NCI-H460 (cell line): ENCODE results near the gene SLC25A42. TPM values are rescaled to one million over a fixed set of nuclear protein-coding genes. Genes with fewer than 3 reads are reported as not detected.

Experiments
- DNase-seq: peaks from one replicate; pipeline ENCODE4 v3.0.0-alpha.2; 2016; ENCODE audit warnings: low read depth; ENCODE audit errors: extremely low read depth
- total RNA-seq: library from RNA; depleted of rRNA; stranded (reverse); fragments of >200 nt; shearing (Covaris generic); gene quantifications from 2 replicates; pipeline ENCODE4 v1.2.3, GENCODE V29; 2014; rRNA removed

Gene SLC25A42
- total RNA-seq, 1 experiment from 2014 or later = 1.6 TPM

GRCh38 chr19:19155495-19156219 lies 91.9 kb downstream of the SLC25A42 start:
- DNase-seq = no peak

DNA sequence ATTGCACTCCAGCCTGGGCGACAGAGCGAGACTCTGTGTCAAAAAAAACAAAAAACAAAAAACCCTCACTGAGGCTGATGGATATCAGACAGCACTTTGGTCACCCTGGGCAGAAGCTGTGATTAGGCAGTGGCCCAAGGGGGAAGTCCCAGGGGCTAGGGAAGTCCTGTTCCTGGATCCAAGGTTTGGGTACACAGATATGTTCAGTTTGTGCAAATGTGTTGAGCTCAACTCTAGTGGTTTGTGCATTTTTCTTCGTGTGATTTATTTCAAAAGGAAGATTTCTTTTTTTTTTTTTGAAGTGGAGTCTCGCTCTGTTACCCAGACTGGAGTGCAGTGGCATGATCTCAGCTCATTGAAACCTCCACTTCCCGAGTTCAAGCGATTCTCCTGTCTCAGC lies 94.0 kb downstream of the SLC25A42 start:
- DNase-seq = no peak

GRCh38 chr19:19159534-19159933 lies 95.7 kb downstream of the SLC25A42 start:
- no peak for DNase-seq

- no peak for DNase-seq
Observed at GRCh38 chr19:19160461-19161035, 96.8 kb downstream of the SLC25A42 start.

GRCh38 chr19:19162495-19162894 lies 98.7 kb downstream of the SLC25A42 start:
- DNase-seq = no peak

Other genes with a start within 250 kb of the SLC25A42 start
- 21.1 and 23.3 TPM in 2 replicates for gene UPF1, start 232.0 kb upstream of the SLC25A42 start, total RNA-seq
- gene CERS1, start 167.8 kb upstream of the SLC25A42 start, total RNA-seq = 5.2 and 7.0 TPM in 2 replicates
- 131 and 141 TPM in 2 replicates for gene COPE, start 144.6 kb upstream of the SLC25A42 start, total RNA-seq
- 38.9 and 41.5 TPM in 2 replicates for gene DDX49, start 144.3 kb upstream of the SLC25A42 start, total RNA-seq
- gene HOMER3, start 122.8 kb upstream of the SLC25A42 start, total RNA-seq = 17.8 and 18.1 TPM in 2 replicates
- gene SUGP2, start 30.5 kb upstream of the SLC25A42 start, total RNA-seq = 29.6 and 29.9 TPM in 2 replicates
- gene ARMC6, start 30.4 kb upstream of the SLC25A42 start, total RNA-seq = 19.8 and 22.4 TPM in 2 replicates
- gene TMEM161A, start 74.5 kb downstream of the SLC25A42 start, total RNA-seq = 38.7 and 44.9 TPM in 2 replicates
- gene MEF2B, start 106.3 kb downstream of the SLC25A42 start, total RNA-seq = 0.32 and 0.59 TPM in 2 replicates
- gene BORCS8, start 128.2 kb downstream of the SLC25A42 start, total RNA-seq = 9.6 and 11.2 TPM in 2 replicates
- gene RFXANK, start 128.3 kb downstream of the SLC25A42 start, total RNA-seq = 34.8 and 39.3 TPM in 2 replicates
- 22.3 and 25.3 TPM in 2 replicates for gene NR2C2AP, start 139.4 kb downstream of the SLC25A42 start, total RNA-seq
- 0.05 TPM in 1 of 2 replicates, not detected in the other for gene NCAN, start 148.0 kb downstream of the SLC25A42 start, total RNA-seq
- gene TM6SF2, start 209.3 kb downstream of the SLC25A42 start, total RNA-seq = 0.07 TPM in 1 of 2 replicates, not detected in the other